SK-N-MC (cell line): Measurements from ENCODE around the gene PRXL2A.

Experiments used
- EZH2 ChIP-seq: fragments of 200-600 bp; sonication (generic); IDR thresholded peaks from one replicate; pipeline ENCODE4 v1.6.1; 2017; ENCODE audit warnings: antibody characterized with exemption
- POLR2AphosphoS5 ChIP-seq: IDR thresholded peaks from 2 replicates; pipeline ENCODE4 v1.6.1; 2012; ENCODE audit warnings: mild to moderate bottlenecking, low read depth, low read length, borderline replicate concordance

GRCh38 chr10:80410122-80410521, 1.8 kb downstream of the PRXL2A start:
- TF ChIP-seq POLR2AphosphoS5 (no peak), EZH2 (no peak)
